Left kidney (tissue), 2 donors: ENCODE results near the gene PKNOX2. TPM values are rescaled to one million over a fixed set of nuclear protein-coding genes. Genes with fewer than 3 reads are reported as not detected.
A peak's percentile ranks its signal among the peaks of the same experiment; 100 is the strongest.

Experiments used
- DNase-seq: peaks from one replicate; pipeline ENCODE4 v3.0.0-alpha.2; 2013
- polyA plus RNA-seq: library from polyadenylated mRNA; unstranded; fragments of 120-200 nt; gene quantifications from one replicate; pipeline ENCODE4 v1.2.1, GENCODE V29; 2013; ENCODE audit not compliant: insufficient read length

The PKNOX2 gene
- polyA plus RNA-seq, 1 donor: 13.9 TPM

DNA sequence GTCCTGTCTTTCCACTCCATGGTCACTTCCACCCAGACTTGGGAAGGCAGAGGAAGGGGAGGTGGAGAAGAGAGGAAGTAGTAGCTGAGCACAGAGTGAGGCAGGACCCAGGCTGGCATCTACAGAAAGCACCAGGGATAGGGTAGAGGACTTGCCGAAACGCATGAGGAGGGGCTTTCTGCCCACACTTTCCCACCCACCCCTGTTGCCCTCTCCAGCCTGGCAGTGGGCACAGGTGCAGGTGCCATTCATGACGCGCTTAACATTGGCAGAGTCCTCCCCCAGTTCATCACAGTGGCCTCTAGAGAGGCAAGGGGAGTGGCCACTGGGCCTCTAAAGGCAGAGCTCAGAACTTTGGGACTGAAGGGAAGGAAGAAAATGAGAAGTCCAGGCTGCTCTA lies 249.6 kb downstream of the PKNOX2 start:
- no peak for DNase-seq

GRCh38 chr11:125416981-125417935 lies 252.7 kb downstream of the PKNOX2 start:
- DNase-seq: no peak

DNA sequence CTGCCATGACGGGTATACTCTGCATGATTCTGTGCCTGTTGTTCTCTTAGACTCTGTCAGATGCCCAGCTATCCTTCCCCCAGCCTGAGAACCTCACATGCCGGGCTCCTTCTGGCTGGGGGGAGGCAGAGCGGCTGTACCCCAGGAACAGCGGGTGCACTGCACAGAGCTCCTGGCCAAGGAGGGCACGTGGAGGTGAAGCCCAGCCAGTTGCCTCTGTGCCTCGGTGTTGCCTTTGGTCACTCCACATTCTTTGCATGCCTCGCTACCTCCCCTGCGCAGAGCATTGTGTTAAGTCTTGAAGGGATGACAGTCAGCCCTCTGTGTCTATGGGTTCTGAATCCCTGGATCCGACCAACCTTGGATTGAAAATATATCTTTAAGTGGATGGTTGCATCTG lies 253.8 kb downstream of the PKNOX2 start:
- DNase-seq: no peak

DNA sequence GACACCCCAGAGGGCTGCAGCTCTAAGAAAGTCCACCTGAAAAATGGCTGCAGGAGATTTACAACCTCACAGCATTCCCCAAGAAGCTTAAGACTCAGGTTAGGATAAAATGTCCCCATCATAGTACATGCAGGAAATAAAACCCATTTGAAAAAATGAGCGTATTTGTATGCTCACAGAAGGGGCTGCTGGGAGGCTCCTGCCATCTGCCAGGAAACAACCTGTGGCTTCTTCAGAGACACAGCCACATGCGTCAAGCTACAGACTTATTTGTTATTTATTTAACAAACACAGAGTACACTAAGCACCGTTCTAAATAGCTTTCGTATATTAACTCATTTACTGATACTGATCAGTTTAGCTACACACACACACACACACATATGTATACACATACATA lies 258.1 kb downstream of the PKNOX2 start:
- no peak for DNase-seq

- no peak for DNase-seq
Measured at GRCh38 chr11:125423247-125423849, 258.8 kb downstream of the PKNOX2 start.

GRCh38 chr11:125425601-125426000 lies 261.1 kb downstream of the PKNOX2 start:
- no peak for DNase-seq

GRCh38 chr11:125426818-125427528 lies 262.4 kb downstream of the PKNOX2 start:
- DNase-seq: no peak

DNA sequence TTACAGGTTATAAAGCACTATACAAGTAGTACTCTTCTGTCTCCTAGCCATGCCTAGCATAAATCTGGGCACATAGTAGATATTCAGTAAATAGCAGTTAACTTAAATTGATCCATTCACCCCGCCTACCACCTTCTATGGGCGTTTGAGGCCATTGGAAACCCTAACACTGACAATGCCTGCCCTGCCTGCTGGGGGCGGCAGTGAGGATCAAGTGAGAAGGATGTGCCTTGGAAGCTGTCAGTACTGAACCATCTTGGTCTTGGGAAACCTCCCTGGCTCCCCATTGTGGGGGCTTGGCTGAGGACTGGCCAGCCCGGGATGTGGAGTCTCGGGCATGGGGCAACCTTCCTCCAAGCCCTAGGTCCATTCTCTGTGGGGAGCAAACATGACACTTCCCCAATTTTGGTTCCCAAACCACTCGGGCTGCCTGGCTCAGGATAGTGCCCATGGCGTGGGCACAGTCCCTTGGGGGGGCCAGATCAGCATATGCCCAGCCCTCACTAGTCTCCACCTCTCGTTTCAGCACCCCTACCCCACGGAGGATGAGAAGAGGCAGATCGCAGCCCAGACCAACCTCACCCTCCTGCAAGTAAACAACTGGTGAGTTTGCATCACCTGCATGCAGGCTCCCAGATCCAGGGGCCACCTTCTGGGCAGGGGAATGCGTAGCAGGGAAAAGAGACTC lies 264.1 kb downstream of the PKNOX2 start:
- DNase-seq: no peak

DNA sequence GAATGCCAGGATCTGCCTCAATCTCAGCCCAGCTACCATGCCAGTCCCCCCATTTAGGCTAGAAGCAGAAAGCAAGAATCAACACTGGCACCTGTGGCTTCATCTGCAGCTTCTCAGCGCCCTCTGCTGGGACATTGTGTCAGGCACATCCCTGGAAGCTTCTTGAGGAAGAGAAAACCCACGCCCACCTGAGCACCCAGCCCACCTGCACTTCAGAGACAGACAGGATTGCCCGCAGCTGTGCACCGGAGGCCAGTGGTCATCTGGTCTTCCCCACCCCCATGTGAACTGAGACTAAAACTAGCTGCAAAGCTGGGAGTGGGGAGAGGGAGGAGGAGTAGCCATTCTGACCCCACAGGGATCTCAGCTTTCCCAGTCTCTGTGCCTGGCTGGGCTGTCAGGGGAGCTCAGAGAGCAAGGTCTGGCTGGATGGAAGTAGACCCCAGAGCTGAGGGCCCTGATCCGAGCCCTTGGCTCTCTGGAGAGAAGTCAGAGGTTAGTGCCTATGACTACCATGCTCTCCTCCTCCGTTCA lies 264.7 kb downstream of the PKNOX2 start:
- DNase-seq: peak; percentile 76

GRCh38 chr11:125429807-125430678 lies 265.5 kb downstream of the PKNOX2 start:
- no peak for DNase-seq

DNA sequence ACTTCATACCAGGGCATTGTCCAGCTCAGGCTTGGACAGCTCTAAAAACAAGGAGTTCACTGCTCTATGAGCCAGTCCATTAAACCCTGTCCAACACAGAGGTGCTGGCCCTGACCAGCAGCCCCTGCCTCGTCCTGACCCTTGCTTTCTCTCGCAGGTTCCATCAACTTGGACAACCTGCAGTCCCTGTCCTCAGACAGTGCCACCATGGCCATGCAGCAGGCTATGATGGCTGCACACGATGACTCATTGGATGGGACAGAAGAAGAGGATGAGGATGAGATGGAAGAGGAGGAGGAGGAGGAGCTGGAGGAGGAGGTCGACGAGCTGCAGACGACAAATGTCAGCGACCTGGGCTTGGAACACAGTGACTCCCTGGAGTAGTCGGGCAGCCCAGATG lies 266.5 kb downstream of the PKNOX2 start:
- no peak for DNase-seq

GRCh38 chr11:125431481-125431880 lies 266.9 kb downstream of the PKNOX2 start:
- no peak for DNase-seq

- DNase-seq: peak; percentile 42
Measured at GRCh38 chr11:125433454-125434121, 269.0 kb downstream of the PKNOX2 start.

DNA sequence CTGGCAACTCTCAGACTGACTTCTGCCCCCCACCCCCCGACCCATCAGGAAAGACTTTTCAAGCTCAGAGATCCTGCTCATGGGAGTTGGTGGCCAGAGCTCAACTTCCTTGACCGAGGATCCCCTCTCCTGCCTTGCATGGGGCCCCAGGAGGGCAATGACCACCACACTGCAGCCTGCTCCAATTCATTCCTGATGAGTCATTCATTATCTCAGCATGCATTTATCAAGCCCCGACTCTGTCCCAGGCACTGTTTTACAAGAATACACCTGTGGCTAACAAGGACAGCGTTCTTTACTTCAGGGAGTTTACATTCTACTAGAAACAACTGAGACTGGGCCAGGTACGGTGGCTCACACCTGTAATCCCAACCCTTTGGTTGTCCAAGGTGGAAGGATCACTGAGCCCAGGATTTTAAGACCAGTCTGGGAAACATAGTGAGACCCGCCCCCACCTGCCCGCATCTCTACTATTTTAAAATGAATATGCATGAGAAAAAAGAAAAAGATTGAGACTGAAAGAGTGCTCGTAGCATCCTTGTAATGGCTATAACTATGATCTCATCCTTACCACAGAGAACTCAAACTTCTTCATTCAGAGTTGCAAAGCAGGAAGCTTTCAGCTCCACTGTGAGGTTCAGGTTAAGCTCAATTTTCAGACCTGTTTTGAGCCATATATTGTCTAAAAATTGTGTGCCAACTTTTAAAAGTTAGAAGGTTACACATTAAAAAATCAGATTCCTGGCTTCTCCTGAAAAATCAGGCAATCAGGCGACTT lies 271.1 kb downstream of the PKNOX2 start:
- no peak for DNase-seq

DNA sequence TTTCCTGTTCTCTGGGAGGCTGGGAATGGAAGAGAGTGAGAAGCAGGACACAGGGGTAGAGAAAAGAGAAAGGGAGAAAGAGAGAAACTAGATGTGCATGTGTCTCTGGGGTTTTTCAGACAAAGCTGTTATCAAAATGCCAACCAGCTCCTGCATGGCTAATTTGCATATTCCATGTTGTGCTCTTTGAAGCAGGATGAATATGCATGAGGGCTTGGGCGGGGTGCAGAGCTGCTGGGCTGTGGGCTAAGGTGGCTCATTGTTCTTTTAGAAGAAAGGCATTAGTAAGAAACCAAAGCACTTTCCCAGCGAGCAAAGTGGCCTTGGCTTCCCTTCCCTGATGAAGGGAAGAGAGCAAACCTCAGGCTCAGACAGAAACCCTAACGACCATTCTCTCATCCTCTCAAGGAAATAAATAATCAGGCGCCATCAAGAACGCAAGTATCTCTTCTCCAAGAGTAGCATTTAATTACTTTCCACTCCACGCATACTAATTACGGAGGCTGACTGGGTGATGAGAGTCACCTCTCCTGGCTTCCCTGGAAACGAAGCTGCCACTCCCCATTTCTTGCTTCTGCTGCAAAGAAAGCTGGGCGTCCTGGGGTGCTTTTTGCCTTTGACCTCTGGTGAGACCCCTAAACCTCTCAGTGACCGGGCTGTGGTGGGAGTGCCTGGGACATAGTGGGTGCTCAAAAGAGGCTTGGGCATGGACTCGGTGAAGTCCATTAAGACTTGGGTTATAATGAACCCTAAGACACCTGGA lies 277.3 kb downstream of the PKNOX2 start:
- no peak for DNase-seq

GRCh38 chr11:125442946-125443345 lies 278.4 kb downstream of the PKNOX2 start:
- no peak for DNase-seq

GRCh38 chr11:125443767-125444311 lies 279.3 kb downstream of the PKNOX2 start:
- DNase-seq: no peak

DNA sequence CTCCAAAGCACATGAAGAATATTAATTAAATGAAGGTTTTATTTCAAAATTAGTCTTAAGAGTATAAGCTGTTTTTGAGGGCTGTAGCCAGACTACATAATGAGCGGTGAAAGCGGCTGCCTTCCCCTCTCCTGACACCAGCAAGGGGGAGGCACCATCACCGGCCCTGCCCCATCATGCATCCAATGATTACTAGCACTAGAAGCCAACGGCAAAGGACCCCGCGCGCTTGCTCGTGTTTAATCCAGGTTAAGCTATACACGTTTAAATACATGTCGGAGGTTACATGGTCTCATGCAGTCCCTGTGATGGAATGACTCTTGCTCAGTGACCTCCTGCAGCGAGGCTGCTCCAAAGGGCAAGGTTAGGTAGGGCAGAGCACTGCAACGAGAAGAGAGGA lies 281.2 kb downstream of the PKNOX2 start:
- DNase-seq: no peak
